Esophagus muscularis mucosa (tissue), 4 donors: ENCODE data around the gene ZNF783.

ENCODE experiments used
- EP300 ChIP-seq: sonication (generic); formaldehyde crosslinking; IDR thresholded peaks from one replicate; pipeline ENCODE4 v1.6.1; 2017; ENCODE audit warnings: antibody characterized with exemption
- POLR2A ChIP-seq: fragments of 450-650 bp; IDR thresholded peaks from one replicate; pipeline ENCODE4 v1.6.1; 2017; ENCODE audit warnings: antibody characterized with exemption, moderate library complexity, mild to moderate bottlenecking, low read depth
- POLR2AphosphoS5 ChIP-seq, 2 donors: sonication (generic); formaldehyde crosslinking; IDR thresholded peaks; one replicate each; pipeline ENCODE4 v1.6.1; 2017; ENCODE audit warnings: antibody characterized with exemption in 2 of 2
- TF ChIP-seq, protein P1 (sequence below), 3 experiments: fragments of 200-600 bp in 2 of 3; fragments of 450-650 bp in 1 of 3; sonication (generic) in 2 of 3; IDR thresholded peaks; one replicate each; pipeline ENCODE4 v1.5.1; 2017 to 2019; ENCODE audit warnings: antibody characterized with exemption in 3 of 3, mild to moderate bottlenecking in 2 of 3, moderate library complexity in 1 of 3

DNA sequence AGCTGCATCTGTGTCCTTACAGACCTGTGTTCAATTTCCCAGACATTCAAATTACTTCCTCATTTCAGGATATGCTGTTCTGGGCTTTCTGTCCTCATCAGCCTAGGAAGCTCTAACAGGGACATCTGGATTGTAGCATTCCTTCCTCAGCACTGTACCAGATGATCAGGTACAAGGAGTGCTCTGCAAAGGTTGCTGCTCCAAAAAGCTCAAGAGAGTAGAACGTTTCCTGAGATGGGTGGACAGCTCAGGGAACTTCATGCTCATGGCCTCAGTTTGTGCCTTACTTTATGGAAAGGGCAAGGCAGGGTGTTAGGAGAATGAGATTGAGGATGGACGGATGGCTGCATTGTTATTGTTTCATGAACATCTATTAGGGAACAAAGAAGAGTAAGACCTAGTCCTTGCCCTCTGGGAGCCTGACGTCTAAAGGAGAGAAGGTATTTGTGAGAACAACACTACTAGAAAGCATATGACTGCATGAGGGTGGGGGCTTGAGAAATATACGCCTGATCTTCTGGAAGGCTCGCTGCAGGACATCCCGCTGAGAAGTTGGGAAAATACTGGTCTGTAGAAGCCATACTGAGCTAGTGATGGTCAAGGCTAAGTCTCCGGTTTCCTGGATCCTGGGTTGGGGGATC is 33.0 kb upstream of the ZNF783 start:
- TF ChIP-seq, protein P1, sequence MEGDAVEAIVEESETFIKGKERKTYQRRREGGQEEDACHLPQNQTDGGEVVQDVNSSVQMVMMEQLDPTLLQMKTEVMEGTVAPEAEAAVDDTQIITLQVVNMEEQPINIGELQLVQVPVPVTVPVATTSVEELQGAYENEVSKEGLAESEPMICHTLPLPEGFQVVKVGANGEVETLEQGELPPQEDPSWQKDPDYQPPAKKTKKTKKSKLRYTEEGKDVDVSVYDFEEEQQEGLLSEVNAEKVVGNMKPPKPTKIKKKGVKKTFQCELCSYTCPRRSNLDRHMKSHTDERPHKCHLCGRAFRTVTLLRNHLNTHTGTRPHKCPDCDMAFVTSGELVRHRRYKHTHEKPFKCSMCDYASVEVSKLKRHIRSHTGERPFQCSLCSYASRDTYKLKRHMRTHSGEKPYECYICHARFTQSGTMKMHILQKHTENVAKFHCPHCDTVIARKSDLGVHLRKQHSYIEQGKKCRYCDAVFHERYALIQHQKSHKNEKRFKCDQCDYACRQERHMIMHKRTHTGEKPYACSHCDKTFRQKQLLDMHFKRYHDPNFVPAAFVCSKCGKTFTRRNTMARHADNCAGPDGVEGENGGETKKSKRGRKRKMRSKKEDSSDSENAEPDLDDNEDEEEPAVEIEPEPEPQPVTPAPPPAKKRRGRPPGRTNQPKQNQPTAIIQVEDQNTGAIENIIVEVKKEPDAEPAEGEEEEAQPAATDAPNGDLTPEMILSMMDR (IDR thresholded peaks at IDR 0.05) = no peak
- TF ChIP-seq POLR2A = no peak
- TF ChIP-seq EP300 = no peak
- TF ChIP-seq POLR2AphosphoS5 (IDR thresholded peaks at IDR 0.05) = no peak
